ENCODE results near the gene WDR20. TPM values are rescaled to one million over a fixed set of nuclear protein-coding genes. Genes with fewer than 3 reads are reported as not detected.

WDR20 gene
- total and polyA plus RNA-seq, 2 donors (not counting 3 experiments of a cell fraction or from before 2014, with no cell fraction given), result 12.2 to 22.4 TPM

- H3K4me1 ChIP-seq (ENCODE audit: control insufficient read depth, extremely low read depth, insufficient read depth, low read length), result no peaks in the 10 kb centered on the region
- intact Hi-C loops (cut with micrococcal nuclease), result no loop called here
- DNase-seq (ENCODE audit: low read depth, low spot score), result no peak
- H3K9me3 ChIP-seq (replicated peaks; ENCODE audit: control insufficient read depth, insufficient read depth, low read length), result no peaks in the 10 kb centered on the region
- no peaks in the 10 kb centered on the region for H3K9me1 ChIP-seq (replicated peaks; ENCODE audit: control insufficient read depth, extremely low read depth, insufficient read depth, low read length)
- no peaks in the 10 kb centered on the region for H3K79me2 ChIP-seq (ENCODE audit: control insufficient read depth, insufficient read depth, low read length)
- no peaks in the 10 kb centered on the region for H3K27me3 ChIP-seq (ENCODE audit: control insufficient read depth in 2 of 2, insufficient read depth in 2 of 2, low read length in 2 of 2)
- CTCF ChIA-PET, result no interaction called here
- H3K27ac ChIP-seq (ENCODE audit: insufficient read depth, low read depth, low read length), result no peak overlapping the region
- H4K20me1 ChIP-seq (replicated peaks; ENCODE audit: control insufficient read depth, extremely low read depth, insufficient read depth, low read length), result no peaks in the 10 kb centered on the region
- FAIRE-seq, result no peak
- dilution Hi-C loops (cut with MboI; ENCODE audit: extremely low pct_ligation_motif_present, low sequenced_read_pairs), result no loop called here
- no TSS peak for BruUV-seq (replicated peaks)
- no peak overlapping the region for H2AFZ ChIP-seq (ENCODE audit: low read depth, low read length)
- H3K4me2 ChIP-seq (ENCODE audit: insufficient read depth, low read length), result no peak overlapping the region
- H3K9ac ChIP-seq (replicated peaks; ENCODE audit: extremely low read depth, insufficient read depth, low read length), result no peak overlapping the region
- H3K36me3 ChIP-seq (ENCODE audit: control insufficient read depth in 2 of 2, extremely low read depth in 1 of 2, insufficient read depth in 2 of 2, low read length in 2 of 2), result no peaks in the 10 kb centered on the region
- TF ChIP-seq JUN (IDR thresholded peaks at IDR 0.05; ENCODE audit: borderline replicate concordance, insufficient read depth, insufficient read length, low read depth), result no peak
- no peak for TF ChIP-seq POLR2AphosphoS5 (IDR thresholded peaks at IDR 0.05; ENCODE audit: insufficient read depth, low read depth, low read length)
- no peak for TF ChIP-seq MAX (IDR thresholded peaks at IDR 0.05; ENCODE audit: insufficient read depth, insufficient read length)
- POLR2A ChIA-PET, result no interaction called here
- no peak overlapping the region for H3K4me3 ChIP-seq (replicated peaks in 1 of 3; ENCODE audit: insufficient read depth in 1 of 3, low read depth in 1 of 3, low read length in 3 of 3)
Observed at GRCh38 chr14:102250636-102251035, 110.9 kb downstream of the WDR20 start.

DNA sequence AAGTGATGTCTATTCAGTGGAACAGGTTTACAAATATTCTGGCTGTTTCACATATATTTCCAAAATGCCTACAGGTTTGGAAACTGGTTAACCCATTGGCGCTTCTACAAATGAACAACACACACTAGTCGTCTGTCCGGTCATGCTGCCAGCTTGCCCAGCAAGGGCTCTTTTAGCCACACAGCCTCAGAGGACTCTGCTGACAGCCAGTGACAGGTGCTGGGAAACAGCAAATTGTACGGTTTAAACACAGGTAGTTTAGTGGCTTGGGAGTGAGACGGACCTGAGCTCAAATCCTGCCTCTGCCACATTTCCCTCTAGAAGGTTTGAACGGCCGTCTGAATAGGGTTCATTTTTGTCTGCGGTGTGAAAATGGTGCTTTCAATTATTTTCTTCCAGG lies 111.5 kb downstream of the WDR20 start:
- H3K27me3 ChIP-seq (ENCODE audit: control insufficient read depth in 2 of 2, insufficient read depth in 2 of 2, low read length in 2 of 2), result no peaks in the 10 kb centered on the region
- dilution Hi-C loops (cut with MboI; ENCODE audit: extremely low pct_ligation_motif_present, low sequenced_read_pairs) (no loop called here), intact Hi-C loops (cut with micrococcal nuclease) (no loop called here)
- H3K4me3 ChIP-seq (replicated peaks in 1 of 3; ENCODE audit: insufficient read depth in 1 of 3, low read depth in 1 of 3, low read length in 3 of 3), result no peak overlapping the region
- POLR2A ChIA-PET, result no interaction called here
- H3K4me2 ChIP-seq (ENCODE audit: insufficient read depth, low read length), result no peak overlapping the region
- H3K4me1 ChIP-seq (ENCODE audit: control insufficient read depth, extremely low read depth, insufficient read depth, low read length), result no peaks in the 10 kb centered on the region
- no TSS peak for BruUV-seq (replicated peaks)
- no peak for DNase-seq (ENCODE audit: low read depth, low spot score)
- no peaks in the 10 kb centered on the region for H3K9me3 ChIP-seq (replicated peaks; ENCODE audit: control insufficient read depth, insufficient read depth, low read length)
- H3K9me1 ChIP-seq (replicated peaks; ENCODE audit: control insufficient read depth, extremely low read depth, insufficient read depth, low read length), result no peaks in the 10 kb centered on the region
- H2AFZ ChIP-seq (ENCODE audit: low read depth, low read length), result no peak overlapping the region
- H3K36me3 ChIP-seq (ENCODE audit: control insufficient read depth in 2 of 2, extremely low read depth in 1 of 2, insufficient read depth in 2 of 2, low read length in 2 of 2), result no peaks in the 10 kb centered on the region
- H3K79me2 ChIP-seq (ENCODE audit: control insufficient read depth, insufficient read depth, low read length), result no peaks in the 10 kb centered on the region
- FAIRE-seq, result no peak
- H4K20me1 ChIP-seq (replicated peaks; ENCODE audit: control insufficient read depth, extremely low read depth, insufficient read depth, low read length), result no peaks in the 10 kb centered on the region
- H3K27ac ChIP-seq (ENCODE audit: insufficient read depth, low read depth, low read length), result no peak overlapping the region
- TF ChIP-seq EZH2 (IDR thresholded peaks at IDR 0.05; ENCODE audit: borderline replicate concordance, low read depth, low read length, severe bottlenecking) (no peak), FOS (IDR thresholded peaks at IDR 0.05; ENCODE audit: borderline replicate concordance, insufficient read depth, low read length) (no peak), POLR2A (IDR thresholded peaks at IDR 0.05; ENCODE audit: low read depth, low read length) (no peak), GATA2 (IDR thresholded peaks at IDR 0.05; ENCODE audit: insufficient read depth, insufficient read length, low read depth, low read length) (no peak)
- H3K9ac ChIP-seq (replicated peaks; ENCODE audit: extremely low read depth, insufficient read depth, low read length), result no peak overlapping the region
- CTCF ChIA-PET, result no interaction called here
